Smooth muscle cell (in vitro differentiated cells): ENCODE measurements around the gene KLF7. TPM values are rescaled to one million over a fixed set of nuclear protein-coding genes. Genes with fewer than 3 reads are reported as not detected.

Experiments
- DNase-seq: peaks from one replicate; lab custom pipeline; 2025; ENCODE audit not compliant: unreplicated experiment; lab: John Stamatoyannopoulos, UW
- H2AFZ ChIP-seq: fragments of 200-600 bp; sonication (generic); 2 replicates; pipeline ENCODE4 v1.6.0; 2016; ENCODE audit warnings: antibody characterized with exemption, low read depth, mild to moderate bottlenecking
- H3F3A ChIP-seq: fragments of 200-600 bp; sonication (generic); 2 replicates; pipeline ENCODE4 v1.6.0; 2017; ENCODE audit warnings: antibody characterized with exemption, low read depth
- H3K27ac ChIP-seq: fragments of 200-600 bp; sonication (generic); 2 replicates; pipeline ENCODE4 v1.5.1; 2016; ENCODE audit warnings: low read depth, mild to moderate bottlenecking
- H3K27me3 ChIP-seq: fragments of 200-600 bp; sonication (generic); 2 replicates; pipeline ENCODE4 v1.6.1; 2016; ENCODE audit warnings: low read depth, mild to moderate bottlenecking
- H3K36me3 ChIP-seq: fragments of 200-600 bp; sonication (generic); 2 replicates; pipeline ENCODE4 v1.5.1; 2016; ENCODE audit warnings: low read depth
- H3K4me1 ChIP-seq: fragments of 200-600 bp; sonication (generic); 2 replicates; pipeline ENCODE4 v1.5.1; 2016; ENCODE audit warnings: low read depth
- H3K4me2 ChIP-seq: fragments of 200-600 bp; sonication (generic); 2 replicates; pipeline ENCODE4 v1.6.0; 2016; ENCODE audit warnings: mild to moderate bottlenecking
- H3K4me3 ChIP-seq: fragments of 200-600 bp; sonication (generic); 2 replicates; pipeline ENCODE4 v1.5.1; 2016; ENCODE audit warnings: mild to moderate bottlenecking
- H3K79me2 ChIP-seq: fragments of 200-600 bp; sonication (generic); 2 replicates; pipeline ENCODE4 v1.6.0; 2016; ENCODE audit warnings: low read depth, mild to moderate bottlenecking
- H3K9ac ChIP-seq: fragments of 200-600 bp; sonication (generic); 2 replicates; pipeline ENCODE4 v1.6.0; 2016; ENCODE audit warnings: low read depth
- H3K9me3 ChIP-seq: fragments of 200-600 bp; sonication (generic); replicated peaks from 2 replicates; pipeline ENCODE4 v1.5.1; 2016; ENCODE audit warnings: low read depth
- H4K20me1 ChIP-seq: fragments of 200-600 bp; sonication (generic); 2 replicates; pipeline ENCODE4 v1.6.0; 2016; ENCODE audit warnings: low read depth
- CTCF ChIP-seq: fragments of 200-600 bp; sonication (generic); IDR thresholded peaks from 2 replicates; pipeline ENCODE4 v1.5.1; 2017; ENCODE audit warnings: borderline replicate concordance, mild to moderate bottlenecking, antibody characterized with exemption; ENCODE audit not compliant: insufficient read depth, poor library complexity, severe bottlenecking
- WGBS: methylation state at CpG from one replicate; pipeline ENCODE4 v1.1.7; 2016; ENCODE audit warnings: low lambda C conversion rate; 5-methylcytosine and 5-hydroxymethylcytosine counted together
- polyA plus RNA-seq: library from polyadenylated mRNA; unstranded; fragments of >200 nt; fragmentation: Nextera tagmentation; extraction: Ambion mirVana; gene quantifications from 2 replicates; pipeline ENCODE4 v1.2.1, GENCODE V29; 2016
- total RNA-seq: library from RNA; depleted of rRNA; stranded (reverse); fragments of >200 nt; gene quantifications from 2 replicates; pipeline ENCODE4 v1.2.3, GENCODE V29; 2014

Gene KLF7
- total and polyA plus RNA-seq, 2 experiments from 2014 or later, result 12.7 to 27.6 TPM

DNA sequence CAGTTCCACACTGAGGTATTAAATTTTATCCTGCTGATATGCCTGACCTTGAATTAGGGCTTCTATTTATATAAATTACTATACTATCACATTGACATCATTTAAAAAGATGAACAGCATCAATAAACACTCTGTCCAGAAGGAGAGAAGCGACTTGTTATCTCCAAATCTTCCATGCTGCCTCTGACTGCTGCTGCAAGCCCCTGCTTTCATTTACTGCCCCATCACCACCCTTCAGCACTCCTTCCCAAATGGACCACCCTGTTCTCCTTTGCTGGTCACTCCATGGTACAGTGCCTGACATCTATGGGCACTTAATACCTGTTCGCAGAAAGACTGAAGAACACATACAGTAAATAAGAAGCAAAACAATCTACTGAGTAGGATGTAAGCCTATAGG, 48.1 kb downstream of the KLF7 start:
- no peaks in the 10 kb centered on the region for H3K36me3 ChIP-seq

GRCh38 chr2:207115715-207116364, 49.9 kb downstream of the KLF7 start:
- Histone ChIP-seq H3K27me3 (no peaks in the 10 kb centered on the region), H3K9ac (no peak overlapping the region), H3K27ac (no peak overlapping the region), H3K79me2 (peaks cover 81% of the 10 kb centered on the region), H3K9me3 (no peaks in the 10 kb centered on the region), H3K36me3 (no peaks in the 10 kb centered on the region), H4K20me1 (peaks cover 99% of the 10 kb centered on the region), H2AFZ (no peak overlapping the region), H3K4me3 (no peak overlapping the region), H3K4me2 (peak overlapping the region; percentile 4), H3F3A (no peaks in the 10 kb centered on the region), H3K4me1 (no peaks in the 10 kb centered on the region)
- DNase-seq, result no peak
- 27% methylated on average over 6 of the region's 6 CpGs for WGBS
- TF ChIP-seq CTCF, result no peak

More for the DNA sequence above, 48.1 kb downstream of the KLF7 start:
- Histone ChIP-seq H3K79me2 (peaks cover 86% of the 10 kb centered on the region), H3K4me1 (peaks cover 2% of the 10 kb centered on the region), H3K4me2 (no peak overlapping the region), H2AFZ (no peak overlapping the region), H3K27me3 (no peaks in the 10 kb centered on the region), H3K4me3 (no peak overlapping the region), H3K9me3 (no peaks in the 10 kb centered on the region), H4K20me1 (peaks cover 99% of the 10 kb centered on the region), H3K9ac (no peak overlapping the region), H3F3A (peaks cover 3% of the 10 kb centered on the region), H3K27ac (no peak overlapping the region)
- no peak for DNase-seq
- no peak for TF ChIP-seq CTCF
- 92% methylated on average over 2 of the region's 2 CpGs for WGBS

GRCh38 chr2:207113414-207113813, 52.3 kb downstream of the KLF7 start:
- no peaks in the 10 kb centered on the region for H3F3A ChIP-seq
- no peaks in the 10 kb centered on the region for H3K27me3 ChIP-seq
- no peaks in the 10 kb centered on the region for H3K4me1 ChIP-seq
- peaks cover 67% of the 10 kb centered on the region for H3K79me2 ChIP-seq
- no peak overlapping the region for H3K4me2 ChIP-seq
- no peak for DNase-seq
- peaks cover 99% of the 10 kb centered on the region for H4K20me1 ChIP-seq
- H2AFZ ChIP-seq, result no peak overlapping the region
- no peak overlapping the region for H3K4me3 ChIP-seq
- H3K9me3 ChIP-seq, result no peaks in the 10 kb centered on the region
- no peak overlapping the region for H3K9ac ChIP-seq
- H3K36me3 ChIP-seq, result no peaks in the 10 kb centered on the region
- no peak overlapping the region for H3K27ac ChIP-seq
- no peak for TF ChIP-seq CTCF

- Histone ChIP-seq H2AFZ (no peak overlapping the region), H3K4me2 (no peak overlapping the region), H3K4me1 (no peaks in the 10 kb centered on the region), H3K79me2 (peaks cover 67% of the 10 kb centered on the region), H4K20me1 (peaks cover 99% of the 10 kb centered on the region), H3K9ac (no peak overlapping the region), H3K36me3 (no peaks in the 10 kb centered on the region), H3K4me3 (no peak overlapping the region), H3K27ac (no peak overlapping the region), H3K27me3 (no peaks in the 10 kb centered on the region), H3K9me3 (no peaks in the 10 kb centered on the region), H3F3A (no peaks in the 10 kb centered on the region)
- WGBS, result 99% methylated on average over 2 of the region's 2 CpGs
- no peak for TF ChIP-seq CTCF
- DNase-seq, result no peak
These were observed 53.0 kb downstream of the KLF7 start for GRCh38 chr2:207112785-207113184.
